Suprapubic skin (tissue), 4 donors: ENCODE measurements around the gene OXER1. TPM values are rescaled to one million over a fixed set of nuclear protein-coding genes. Genes with fewer than 3 reads are reported as not detected.

Experiments
- DNase-seq, 2 donors: peaks; one replicate each; pipeline ENCODE4 v3.0.0-alpha.2; 2019; ENCODE audit warnings: low spot score in 2 of 2
- H3K27ac ChIP-seq: fragments of 200-600 bp; sonication (generic); one replicate; pipeline ENCODE4 v1.5.1; 2019
- H3K27me3 ChIP-seq: fragments of 200-600 bp; sonication (generic); one replicate; pipeline ENCODE4 v1.5.1; 2019
- H3K36me3 ChIP-seq: fragments of 200-600 bp; sonication (generic); one replicate; pipeline ENCODE4 v1.5.1; 2019
- H3K4me1 ChIP-seq: fragments of 200-600 bp; sonication (generic); one replicate; pipeline ENCODE4 v1.5.1; 2019
- H3K4me3 ChIP-seq: fragments of 200-600 bp; sonication (generic); one replicate; pipeline ENCODE4 v1.5.1; 2019; ENCODE audit warnings: mild to moderate bottlenecking
- H3K9me3 ChIP-seq: fragments of 200-600 bp; sonication (generic); one replicate; pipeline ENCODE4 v1.5.1; 2019
- CTCF ChIP-seq, 2 donors: fragments of 200-600 bp in 1 of 2; fragments of 450-650 bp in 1 of 2; sonication (generic) in 1 of 2; IDR thresholded peaks; one replicate each; pipeline ENCODE4 v1.5.1; 2016 to 2019; ENCODE audit warnings: antibody characterized with exemption in 2 of 2, mild to moderate bottlenecking in 1 of 2, moderate library complexity in 1 of 2
- EP300 ChIP-seq: sonication (generic); formaldehyde crosslinking; IDR thresholded peaks from one replicate; pipeline ENCODE4 v1.6.1; 2017; ENCODE audit warnings: antibody characterized with exemption
- POLR2A ChIP-seq, 2 donors: fragments of 450-650 bp; IDR thresholded peaks; one replicate each; pipeline ENCODE4 v1.6.1; 2017; ENCODE audit warnings: antibody characterized with exemption in 2 of 2, mild to moderate bottlenecking in 2 of 2, moderate library complexity in 2 of 2
- POLR2AphosphoS5 ChIP-seq, 3 donors: sonication (generic); formaldehyde crosslinking; IDR thresholded peaks; one replicate each; pipeline ENCODE4 v1.6.1; 2017; ENCODE audit warnings: antibody characterized with exemption in 3 of 3
- WGBS: methylation state at CpG from one replicate; pipeline ENCODE4 v1.1.5; 2018; 5-methylcytosine and 5-hydroxymethylcytosine counted together
- total RNA-seq, 4 donors: library from RNA; depleted of rRNA; stranded (reverse); fragments of >200 nt; gene quantifications; one replicate each; pipeline ENCODE4 v1.1.0, GENCODE V29; 2016

Gene OXER1
- total RNA-seq, 4 donors from 2014 or later = 0.76 to 3.9 (median 2.1) TPM

DNA sequence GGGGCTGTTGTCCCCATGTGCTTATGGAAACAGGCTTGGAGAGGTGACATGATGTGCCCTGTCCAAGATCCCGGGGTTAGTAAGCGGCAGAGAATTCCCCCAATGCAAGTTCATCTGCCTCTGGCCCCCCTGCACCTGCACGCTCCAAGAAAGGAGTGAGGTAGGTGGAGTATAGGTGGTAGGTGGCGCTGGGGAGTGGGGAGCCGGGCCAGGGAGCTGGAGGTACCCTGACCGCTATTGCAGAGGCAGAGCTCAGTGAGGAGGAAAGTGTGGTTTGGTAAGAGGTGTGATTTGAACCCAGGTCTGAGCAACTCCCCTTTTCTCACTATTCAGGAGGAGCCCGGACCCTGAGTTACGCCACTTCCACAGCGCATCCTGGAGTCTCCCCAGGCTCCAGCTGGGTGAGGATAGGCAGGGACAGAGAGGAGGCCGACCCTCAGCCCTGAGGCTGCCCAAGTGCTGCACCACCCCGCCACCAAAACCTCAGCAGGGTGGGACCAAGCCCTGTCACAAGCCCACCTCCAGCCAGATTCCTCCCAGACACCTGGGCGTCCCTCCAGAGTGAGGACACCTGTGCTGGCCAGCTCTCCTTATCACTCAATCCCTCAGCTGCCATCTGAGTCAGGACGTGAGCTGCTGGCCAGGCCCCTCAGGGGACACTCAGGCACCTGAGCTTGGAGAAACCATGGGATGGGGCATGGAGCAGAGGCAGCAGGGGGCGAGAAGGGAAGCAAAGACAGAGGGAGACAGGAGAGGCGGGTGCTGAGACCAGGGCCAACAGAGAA is 22.8 kb upstream of the OXER1 start:
- Histone ChIP-seq H3K36me3 (peaks cover 10% of the 10 kb centered on the region), H3K9me3 (no peaks in the 10 kb centered on the region), H3K27me3 (no peaks in the 10 kb centered on the region), H3K27ac (no peak overlapping the region), H3K4me1 (peaks cover 6% of the 10 kb centered on the region), H3K4me3 (no peak overlapping the region)
- no peak for DNase-seq
- TF ChIP-seq POLR2AphosphoS5 (IDR thresholded peaks at IDR 0.05) = no peak
- no peak for TF ChIP-seq CTCF (IDR thresholded peaks at IDR 0.05)
- TF ChIP-seq POLR2A (IDR thresholded peaks at IDR 0.05) = no peak
- no peak for TF ChIP-seq EP300
- WGBS = 88% methylated on average over 15 of the region's 15 CpGs

DNA sequence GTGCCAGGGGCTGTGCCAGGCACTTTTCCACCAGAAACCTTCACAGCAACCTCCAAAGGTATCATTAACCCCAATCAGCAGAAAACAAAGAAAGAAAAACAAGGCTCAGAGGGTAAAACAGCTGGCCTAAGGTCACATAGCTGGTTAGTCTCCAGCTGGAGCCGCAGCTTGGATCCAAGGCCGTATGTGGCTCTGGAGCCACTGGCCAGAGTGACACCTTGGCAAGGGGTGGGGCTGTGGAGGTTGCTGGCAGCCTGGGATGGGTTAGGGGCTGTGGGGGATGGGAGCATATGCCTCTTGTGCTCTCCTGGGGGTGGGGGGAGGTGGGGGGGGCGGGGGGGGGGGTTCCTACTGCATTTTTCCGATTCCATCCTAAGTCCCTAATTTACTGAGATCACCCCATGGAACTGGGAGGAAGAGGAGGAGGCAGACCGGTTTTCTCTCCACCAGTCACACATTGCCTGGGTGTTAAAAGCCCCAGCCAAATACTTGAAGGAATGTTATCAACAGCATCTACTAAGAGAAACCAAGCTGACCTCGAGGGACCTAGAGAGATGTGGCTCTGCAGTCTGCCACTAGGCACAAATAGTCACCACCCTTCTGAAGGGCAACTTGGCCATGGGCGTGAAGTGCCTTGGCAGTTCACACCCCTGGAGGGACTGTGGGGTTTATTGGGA is 20.4 kb upstream of the OXER1 start:
- H3K36me3 ChIP-seq = peaks cover 10% of the 10 kb centered on the region
- H3K27ac ChIP-seq = no peak overlapping the region
- 88% methylated on average over 3 of the region's 7 CpGs for WGBS
- H3K4me1 ChIP-seq = no peaks in the 10 kb centered on the region
- TF ChIP-seq CTCF (IDR thresholded peaks at IDR 0.05) (no peak), POLR2A (IDR thresholded peaks at IDR 0.05) (no peak), POLR2AphosphoS5 (IDR thresholded peaks at IDR 0.05) (no peak), EP300 (no peak)
- H3K9me3 ChIP-seq = no peaks in the 10 kb centered on the region
- no peaks in the 10 kb centered on the region for H3K27me3 ChIP-seq
- no peak overlapping the region for H3K4me3 ChIP-seq
- no peak for DNase-seq

DNA sequence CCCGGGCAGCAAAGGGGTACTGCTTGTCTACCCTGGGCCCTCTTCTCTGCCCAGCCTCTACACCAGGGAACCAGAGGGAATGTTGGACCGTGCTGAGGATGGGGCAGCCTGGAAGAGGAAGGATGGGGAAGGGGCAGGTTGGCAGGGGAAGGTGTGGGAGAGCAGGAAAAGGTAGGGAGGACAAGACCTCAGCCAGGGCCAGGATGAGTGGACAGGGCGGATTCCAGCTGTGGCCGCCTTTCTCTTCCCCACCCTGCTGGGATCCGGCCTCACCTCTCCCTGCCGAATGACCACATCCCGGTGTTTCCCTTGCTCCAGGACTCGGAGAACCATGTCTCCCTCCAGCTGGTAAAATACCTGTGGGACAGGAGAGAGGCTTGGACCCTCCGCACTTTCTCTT is 19.6 kb upstream of the OXER1 start:
- Histone ChIP-seq H3K4me1 (no peaks in the 10 kb centered on the region), H3K4me3 (no peak overlapping the region), H3K36me3 (peaks cover 10% of the 10 kb centered on the region), H3K9me3 (no peaks in the 10 kb centered on the region), H3K27me3 (no peaks in the 10 kb centered on the region), H3K27ac (no peak overlapping the region)
- DNase-seq = no peak
- 83% methylated on average over 9 of the region's 9 CpGs for WGBS
- TF ChIP-seq POLR2AphosphoS5 (IDR thresholded peaks at IDR 0.05) (no peak), CTCF (IDR thresholded peaks at IDR 0.05) (no peak), EP300 (no peak), POLR2A (IDR thresholded peaks at IDR 0.05) (no peak)

GRCh38 chr2:42781181-42781580 is 17.2 kb upstream of the OXER1 start:
- DNase-seq = no peak
- no peaks in the 10 kb centered on the region for H3K27me3 ChIP-seq
- H3K4me3 ChIP-seq = no peak overlapping the region
- TF ChIP-seq CTCF (IDR thresholded peaks at IDR 0.05) = no peak
- no peak for TF ChIP-seq POLR2AphosphoS5 (IDR thresholded peaks at IDR 0.05)
- no peak for TF ChIP-seq POLR2A (IDR thresholded peaks at IDR 0.05)
- no peak for TF ChIP-seq EP300
- H3K9me3 ChIP-seq = no peaks in the 10 kb centered on the region
- H3K27ac ChIP-seq = no peak overlapping the region
- WGBS = 100% methylated on average over 1 of the region's 1 CpG
- H3K4me1 ChIP-seq = no peaks in the 10 kb centered on the region
- peaks cover 6% of the 10 kb centered on the region for H3K36me3 ChIP-seq
